SHP77 (cell line): Measurements from ENCODE around the gene GDF9.

Experiments
- DNase-seq, 2 experiments: peaks; one replicate each; lab custom pipeline; 2025; lab: John Stamatoyannopoulos, UW

Gene GDF9

DNA sequence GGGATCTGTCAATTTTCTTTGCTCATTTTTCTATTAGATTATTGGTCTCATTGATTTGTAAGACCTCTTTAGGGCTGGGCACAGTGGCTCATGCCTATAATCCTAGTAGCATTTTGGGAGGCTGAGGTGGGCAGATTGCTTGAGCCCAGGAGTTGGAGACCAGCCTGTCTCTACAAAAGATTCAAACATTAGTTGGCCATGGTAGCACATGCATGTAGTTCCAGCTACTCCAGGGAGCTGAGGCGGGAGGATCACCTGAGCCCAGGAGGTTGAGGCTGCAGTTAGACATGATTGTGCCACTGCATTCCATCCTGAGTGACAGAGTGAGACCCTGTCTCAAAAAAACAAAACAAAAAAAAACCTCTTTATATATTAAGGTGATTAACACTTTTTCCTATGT, 29.4 kb downstream of the GDF9 start:
- DNase-seq = no peak

DNA sequence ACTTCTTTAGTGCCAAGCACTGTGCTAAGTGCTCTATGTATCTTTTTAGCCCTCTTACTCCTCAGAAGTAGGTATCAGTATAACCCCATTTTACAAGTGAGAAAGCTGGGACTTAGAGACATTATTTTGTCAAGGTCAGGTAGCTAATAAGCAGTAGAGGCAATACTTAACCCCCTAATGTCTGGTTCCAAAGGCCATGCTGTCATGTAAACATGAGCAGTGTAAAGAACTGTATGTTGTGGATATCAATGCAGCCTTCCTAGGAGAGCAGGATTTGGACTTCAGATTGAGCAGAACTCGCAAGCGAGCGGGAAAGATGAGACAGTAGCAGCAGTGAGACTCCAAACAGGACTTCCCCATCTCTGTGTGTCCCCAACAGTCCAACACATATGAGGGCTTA, 32.2 kb downstream of the GDF9 start:
- DNase-seq = no peak

DNA sequence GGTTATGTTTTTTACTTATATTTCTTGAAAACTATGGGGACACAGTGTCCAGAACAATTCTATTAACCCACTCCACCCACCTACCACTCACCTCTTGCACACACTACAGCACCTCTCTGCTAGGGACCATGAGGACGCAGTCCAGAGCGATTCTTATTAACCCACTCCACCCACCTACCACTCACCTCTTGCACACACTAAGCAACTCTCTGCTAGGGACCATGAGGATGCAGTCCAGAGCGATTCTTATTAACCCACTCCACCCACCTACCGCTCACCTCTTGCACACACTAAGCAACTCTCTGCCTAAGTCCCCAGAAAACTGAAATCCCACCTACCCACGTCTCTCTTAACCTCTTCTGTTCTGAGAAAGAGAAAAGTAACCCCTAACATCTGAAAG, 33.7 kb downstream of the GDF9 start:
- no peak for DNase-seq

DNA sequence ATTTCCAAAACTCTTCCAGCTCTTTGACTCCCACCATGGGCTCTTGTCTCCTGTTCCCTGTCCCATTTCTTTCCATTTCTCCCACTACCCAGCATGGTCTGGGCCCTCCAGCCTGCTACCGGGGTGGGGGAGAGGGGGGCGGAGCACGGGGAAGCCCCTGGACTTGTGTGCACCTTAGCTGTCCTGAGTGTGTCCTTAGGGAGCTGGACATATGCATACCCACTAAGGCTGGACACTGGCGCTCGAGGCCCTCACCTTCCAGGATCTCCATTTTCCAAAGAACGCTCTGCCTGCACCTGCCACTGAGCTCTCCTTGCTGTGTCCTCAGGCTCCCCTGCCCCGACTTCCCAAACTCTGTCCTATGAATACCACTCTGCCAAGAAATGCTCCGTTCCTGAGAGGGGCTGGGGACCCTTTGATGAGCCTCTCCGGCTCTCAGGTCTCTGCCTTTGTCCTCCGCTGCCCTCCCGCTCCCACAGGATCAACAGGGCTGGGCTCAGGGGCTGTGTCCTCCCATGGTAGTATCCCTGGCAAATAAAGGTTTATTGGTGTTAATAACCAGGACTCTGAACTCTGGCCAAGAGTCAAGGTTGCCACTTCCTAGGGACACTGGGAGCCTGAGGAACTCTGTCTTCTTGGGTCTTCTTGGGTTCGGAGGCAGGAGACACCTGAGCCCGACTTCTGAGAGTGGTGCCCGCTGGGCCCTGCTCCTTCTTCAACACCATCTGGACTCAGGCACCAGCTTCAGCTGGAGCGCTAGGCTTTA, 35.0 kb downstream of the GDF9 start:
- no peak for DNase-seq

DNA sequence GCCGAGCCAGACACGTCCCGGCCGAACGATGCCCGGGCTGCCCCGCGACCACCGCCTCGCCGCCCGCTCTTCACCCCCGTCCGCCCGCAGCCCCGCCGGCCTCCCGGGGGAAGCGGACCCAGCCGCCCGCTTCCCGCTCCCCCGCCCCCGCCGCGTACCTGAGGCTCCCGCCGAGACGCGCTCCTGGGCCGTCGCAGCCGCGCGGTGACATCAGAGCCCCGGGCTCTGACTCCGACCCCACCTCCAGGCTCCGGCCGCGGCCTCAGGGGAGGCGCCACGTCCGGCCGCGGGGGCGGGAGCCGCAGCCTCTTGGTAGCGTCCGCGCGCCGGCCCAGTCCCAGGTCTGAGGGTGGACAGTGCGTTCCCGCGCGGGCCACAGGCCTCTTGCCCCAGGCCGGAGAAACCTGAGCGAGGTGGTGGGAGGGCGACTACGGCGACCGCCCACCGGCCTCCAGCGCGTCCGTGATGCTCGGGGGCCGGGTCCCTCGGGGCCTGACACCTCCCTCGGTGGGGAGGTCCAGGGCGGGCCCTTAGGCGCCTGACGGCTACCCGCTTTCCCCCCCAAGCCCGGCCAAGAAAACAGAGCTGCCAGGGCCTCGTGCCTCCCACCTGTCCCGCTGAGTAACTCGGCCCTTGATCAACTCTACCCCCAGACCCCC, 35.7 kb downstream of the GDF9 start, which contains the start of gene SHROOM1:
Gene SHROOM1, minus strand, starts transcription at position 212 of the 659 bp plus-strand sequence. CDS start 4,507 bp downstream, outside the sequence.
- peak in 1 of 2 experiments; percentile 53 for DNase-seq

- DNase-seq = peak; percentile 32 to 54
Measured at GRCh38 chr5:132829742-132830435, 36.4 kb downstream of the GDF9 start.

GRCh38 chr5:132828846-132829494, 37.3 kb downstream of the GDF9 start:
- DNase-seq = no peak

- DNase-seq = no peak
Measured at GRCh38 chr5:132827943-132828673, 38.2 kb downstream of the GDF9 start.

GRCh38 chr5:132826424-132827082, 39.7 kb downstream of the GDF9 start:
- DNase-seq = no peak

- DNase-seq = no peak
Measured at GRCh38 chr5:132825834-132826391, 40.4 kb downstream of the GDF9 start.

GRCh38 chr5:132825033-132825833, 41.0 kb downstream of the GDF9 start:
- no peak for DNase-seq

GRCh38 chr5:132824426-132824825, 41.8 kb downstream of the GDF9 start:
- no peak for DNase-seq

DNA sequence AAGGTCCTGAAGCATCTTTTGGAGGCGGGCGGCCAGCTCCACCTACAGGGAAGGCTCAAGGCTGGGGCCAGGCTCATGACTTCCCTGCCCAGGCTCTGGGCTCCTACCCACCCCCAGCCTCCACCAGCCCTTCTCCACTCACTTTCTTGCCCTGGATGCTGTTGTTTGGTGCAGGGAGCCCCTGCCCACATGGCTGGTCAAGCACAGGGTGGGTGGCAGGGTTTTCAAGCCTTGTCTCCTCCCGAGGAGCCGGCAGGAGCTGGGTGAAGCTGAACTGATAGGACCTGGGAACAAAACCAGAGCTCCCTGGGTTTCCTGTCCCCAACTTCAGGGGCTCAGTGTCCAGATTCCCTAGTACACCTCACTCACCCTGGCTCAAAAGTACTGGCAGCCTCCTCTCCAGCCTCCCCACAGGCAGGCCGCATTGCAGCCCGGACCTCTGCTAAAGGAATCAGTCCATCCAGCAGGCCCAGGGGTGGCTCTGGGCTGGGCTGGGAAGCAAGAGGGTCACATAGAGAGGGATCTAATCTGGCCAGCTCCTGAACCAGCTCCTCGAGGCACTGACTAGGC, 42.7 kb downstream of the GDF9 start:
- DNase-seq = no peak

DNA sequence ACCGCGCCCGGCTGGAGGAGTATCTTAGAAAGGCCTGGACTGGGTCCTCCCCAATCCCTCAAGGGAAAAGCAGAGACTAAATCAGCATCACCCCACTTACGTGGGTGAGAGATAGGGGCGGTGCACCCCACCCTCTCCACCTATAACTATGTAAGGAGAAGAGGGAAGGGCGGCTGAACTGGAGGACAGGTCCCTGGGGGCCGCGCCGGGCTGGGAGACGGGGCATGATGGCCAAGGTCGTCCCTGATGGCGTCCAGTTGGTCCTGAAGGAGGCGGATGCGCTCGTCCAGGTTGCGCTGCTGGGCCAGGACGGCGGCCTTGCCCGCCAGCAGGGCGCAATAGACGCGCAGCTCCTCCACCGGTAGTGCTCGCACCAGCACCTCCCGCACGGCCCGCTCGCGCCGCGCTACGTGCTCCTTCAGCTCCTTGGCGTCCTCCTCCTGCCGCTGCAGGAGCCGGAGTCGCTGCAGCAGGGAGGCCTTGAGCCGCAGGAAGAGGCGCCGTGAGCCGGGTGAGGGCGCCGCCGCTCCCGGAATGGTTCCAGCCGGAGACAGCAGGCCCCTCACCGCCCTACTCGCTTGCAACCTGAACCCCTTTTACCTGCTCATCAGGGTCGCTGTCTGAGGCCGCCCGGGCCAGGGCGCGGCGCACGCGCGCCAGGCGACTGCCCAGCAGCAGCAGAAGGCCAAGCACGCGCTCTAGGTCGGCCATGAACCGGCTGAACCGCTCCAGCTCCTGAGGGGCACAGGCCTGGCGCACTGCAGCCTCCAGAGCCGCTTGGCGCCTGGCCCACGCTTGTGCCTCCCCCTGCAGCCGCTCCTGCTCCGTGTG, 43.4 kb downstream of the GDF9 start:
- no peak for DNase-seq

DNA sequence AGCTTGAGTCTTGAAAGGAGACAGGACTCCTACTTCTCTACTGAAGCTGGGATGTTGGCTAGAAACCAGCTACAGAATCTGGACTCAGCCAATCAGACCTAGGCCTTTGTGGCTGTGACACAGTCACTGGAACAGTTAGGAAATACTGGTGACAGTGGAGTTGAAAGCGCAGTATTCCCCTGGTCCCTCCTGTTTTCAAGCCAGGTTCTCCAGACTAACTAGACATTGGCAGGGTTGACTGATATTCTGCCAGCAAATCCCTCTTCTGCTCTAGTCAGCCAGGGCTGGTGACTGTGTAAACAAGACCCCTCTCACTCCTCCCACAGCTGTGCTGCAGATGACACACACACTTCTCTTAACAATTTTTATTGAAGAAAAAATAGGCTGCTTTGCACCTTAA, 44.5 kb downstream of the GDF9 start:
- peak in 1 of 2 experiments; percentile 3 for DNase-seq

DNA sequence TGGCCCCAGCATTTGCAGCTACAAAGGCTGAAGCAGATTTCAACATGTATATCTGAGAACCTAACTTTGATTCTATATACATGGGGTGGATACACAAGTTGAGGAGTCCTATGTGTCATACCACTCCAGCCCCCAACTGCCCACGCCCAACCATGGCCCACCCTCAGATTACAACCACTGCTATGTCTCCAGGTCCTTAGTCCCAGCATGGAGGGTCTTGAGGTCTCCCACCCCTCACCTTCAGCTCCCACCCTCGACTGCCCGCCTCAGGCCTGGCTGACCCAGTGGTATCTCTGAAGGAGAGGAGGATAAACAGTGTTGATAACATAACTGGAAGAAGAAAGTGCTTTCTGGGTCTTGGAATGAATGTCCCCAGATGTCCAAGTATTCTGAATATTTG, 44.9 kb downstream of the GDF9 start:
- DNase-seq = no peak

DNA sequence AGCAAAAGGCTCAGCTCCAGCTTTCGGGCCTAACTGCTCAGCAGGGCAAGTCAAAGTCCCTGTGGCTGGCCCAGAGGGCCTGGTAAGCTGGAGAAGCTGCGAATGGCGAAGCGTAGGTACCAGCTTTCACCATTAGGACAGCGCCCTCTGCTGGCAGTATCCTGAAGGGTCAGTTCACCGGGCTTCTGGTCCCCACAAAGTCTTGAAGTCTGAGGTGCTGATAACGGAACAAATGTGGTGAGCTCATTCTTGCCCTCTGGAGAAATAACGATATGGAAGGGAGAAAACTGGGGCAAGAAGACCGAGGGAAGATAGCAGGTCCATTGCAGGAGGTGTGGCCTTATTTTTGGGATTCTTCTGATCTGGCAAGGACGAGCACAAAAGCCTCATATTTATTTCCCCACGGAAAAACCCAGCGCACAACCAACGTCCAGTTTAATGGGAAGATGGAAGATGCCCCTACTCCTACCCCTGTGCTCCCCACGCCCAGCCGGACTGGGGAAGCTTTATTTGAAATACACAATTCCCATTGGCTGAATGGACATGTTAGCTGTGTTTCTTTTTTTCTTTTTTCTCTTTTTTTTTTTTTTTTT, 46.0 kb downstream of the GDF9 start:
- DNase-seq = peak; percentile 75 to 90

DNA sequence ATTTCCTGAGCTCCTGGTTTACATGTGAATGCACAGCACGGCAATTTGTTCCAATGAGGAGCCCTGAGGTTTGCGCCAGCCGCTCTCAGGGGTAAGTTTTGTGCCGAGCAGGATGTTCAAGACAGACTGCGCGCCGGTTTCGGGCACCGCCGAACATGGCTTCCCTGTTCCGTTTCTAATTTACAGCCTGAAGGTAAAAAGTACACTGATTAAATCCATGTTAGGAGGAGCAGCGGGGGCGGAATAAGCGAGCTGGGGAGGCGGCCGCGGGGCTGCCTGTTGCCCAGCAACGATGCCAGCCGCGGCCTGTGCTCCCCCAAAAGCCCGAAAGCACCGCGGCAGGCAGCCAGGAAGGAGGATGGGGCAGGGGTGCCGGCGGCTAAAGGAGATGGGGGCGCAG, 46.8 kb downstream of the GDF9 start:
- no peak for DNase-seq
